Lung (tissue), 12 donors: ENCODE measurements around the gene DICER1. TPM values are rescaled to one million over a fixed set of nuclear protein-coding genes. Genes with fewer than 3 reads are reported as not detected.

Experiments
- ATAC-seq: fragments of 200-7000 bp; cut with Tn5 transposase; one replicate; pipeline ENCODE4 v1.9.1; 2020; ENCODE audit warnings: moderate number of reproducible peaks; ENCODE audit not compliant: insufficient read depth, low FRiP score
- DNase-seq, 3 donors: peaks; one replicate each; pipeline ENCODE4 v3.0.0-alpha.2; 2013 to 2017
- H3K27ac ChIP-seq, 2 donors: one replicate each; pipeline ENCODE4 v1.5.1; 2013; ENCODE audit warnings: mild to moderate bottlenecking in 2 of 2, moderate library complexity in 2 of 2, control low read depth in 1 of 2, inconsistent platforms in 1 of 2, low read depth in 1 of 2, low read length in 1 of 2
- H3K27me3 ChIP-seq, 3 donors: one replicate each; pipeline ENCODE4 v1.5.1; 2013; ENCODE audit warnings: low read length in 2 of 3; ENCODE audit not compliant: control insufficient read depth in 3 of 3, insufficient read depth in 3 of 3
- H3K36me3 ChIP-seq, 4 donors: one replicate each; pipeline ENCODE4 v1.5.1; 2013; ENCODE audit warnings: low read length in 4 of 4, mild to moderate bottlenecking in 1 of 4, moderate library complexity in 1 of 4; ENCODE audit not compliant: control insufficient read depth in 4 of 4, insufficient read depth in 4 of 4
- H3K4me1 ChIP-seq, 5 donors: one replicate each; pipeline ENCODE4 v1.5.1; 2013; ENCODE audit warnings: low read length in 5 of 5, mild to moderate bottlenecking in 2 of 5, moderate library complexity in 1 of 5; ENCODE audit not compliant: control insufficient read depth in 5 of 5, insufficient read depth in 5 of 5
- H3K4me3 ChIP-seq: one replicate; pipeline ENCODE4 v1.5.1; 2013; ENCODE audit warnings: mild to moderate bottlenecking, control low read depth, moderate library complexity
- H3K9ac ChIP-seq, 2 donors: one replicate each; pipeline ENCODE4 v1.5.1; 2013; ENCODE audit warnings: low read length in 2 of 2, control low read depth in 1 of 2; ENCODE audit not compliant: insufficient read depth in 1 of 2
- H3K9me3 ChIP-seq, 4 donors: one replicate each; pipeline ENCODE4 v1.5.1; 2013; ENCODE audit warnings: low read length in 3 of 4, mild to moderate bottlenecking in 1 of 4, moderate library complexity in 1 of 4; ENCODE audit not compliant: control insufficient read depth in 4 of 4, insufficient read depth in 3 of 4
- WGBS, 2 donors: extraction: QIAGEN DNeasy Blood & Tissue Kit; methylation state at CpG; one replicate each; pipeline ENCODE4 v1.1.7; 2013; 5-methylcytosine and 5-hydroxymethylcytosine counted together
- polyA plus RNA-seq, 2 donors: library from polyadenylated mRNA; stranded (reverse); fragments of 200-250 nt; gene quantifications; one replicate each; pipeline ENCODE4 v1.2.1, GENCODE V29; 2013
- total RNA-seq, 2 donors: library from RNA; depleted of rRNA in 1 of 2; stranded (reverse); fragments of >200 nt in 1 of 2; gene quantifications; one replicate each; pipeline ENCODE4 v1.2.1, GENCODE V29; 2014 to 2021
- TF ChIP-seq, protein P1 (sequence below): IDR thresholded peaks from 2 replicates; pipeline ENCODE4 v1.5.1; 2012; ENCODE audit warnings: mild to moderate bottlenecking; ENCODE audit errors: control extremely low read depth, extremely low read depth
- donor health status: control.
- donor health status: control.
- donor health status: Bipolar disorder and iron deficiency.
- donor health status: healthy.
- donor health status: DM: yes; HTN: yes; CAD: no.

DICER1 gene
- total and polyA plus RNA-seq, 4 donors = 9.1 to 103 (median 44.1) TPM

DNA sequence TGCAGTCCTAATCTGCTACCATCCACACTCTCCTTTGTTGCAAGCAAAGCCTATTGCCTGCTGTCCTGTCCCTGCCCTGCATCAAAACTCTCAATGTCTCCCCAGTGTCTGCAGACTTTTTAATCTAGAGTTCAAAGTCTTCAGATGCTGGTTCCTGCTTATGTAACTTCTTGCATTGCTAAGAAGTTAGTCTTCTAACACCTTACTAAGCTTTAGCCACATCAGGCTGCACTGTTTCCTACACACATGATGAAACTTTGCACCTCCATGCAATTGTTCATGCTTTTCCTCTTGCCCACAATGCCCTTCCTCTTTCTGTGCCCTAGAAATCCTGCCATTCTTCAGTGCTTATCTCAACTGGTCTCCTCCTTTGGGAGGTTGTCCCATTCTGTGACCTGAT lies 16.2 kb upstream of the DICER1 start:
- ATAC-seq (no peak), DNase-seq (no peak)
- no peak overlapping the region for H3K9ac ChIP-seq
- H3K4me1 ChIP-seq = no peaks in the 10 kb centered on the region
- no peaks in the 10 kb centered on the region for H3K27me3 ChIP-seq
- H3K36me3 ChIP-seq = no peaks in the 10 kb centered on the region
- no peaks in the 10 kb centered on the region for H3K9me3 ChIP-seq
- TF ChIP-seq, protein P1, sequence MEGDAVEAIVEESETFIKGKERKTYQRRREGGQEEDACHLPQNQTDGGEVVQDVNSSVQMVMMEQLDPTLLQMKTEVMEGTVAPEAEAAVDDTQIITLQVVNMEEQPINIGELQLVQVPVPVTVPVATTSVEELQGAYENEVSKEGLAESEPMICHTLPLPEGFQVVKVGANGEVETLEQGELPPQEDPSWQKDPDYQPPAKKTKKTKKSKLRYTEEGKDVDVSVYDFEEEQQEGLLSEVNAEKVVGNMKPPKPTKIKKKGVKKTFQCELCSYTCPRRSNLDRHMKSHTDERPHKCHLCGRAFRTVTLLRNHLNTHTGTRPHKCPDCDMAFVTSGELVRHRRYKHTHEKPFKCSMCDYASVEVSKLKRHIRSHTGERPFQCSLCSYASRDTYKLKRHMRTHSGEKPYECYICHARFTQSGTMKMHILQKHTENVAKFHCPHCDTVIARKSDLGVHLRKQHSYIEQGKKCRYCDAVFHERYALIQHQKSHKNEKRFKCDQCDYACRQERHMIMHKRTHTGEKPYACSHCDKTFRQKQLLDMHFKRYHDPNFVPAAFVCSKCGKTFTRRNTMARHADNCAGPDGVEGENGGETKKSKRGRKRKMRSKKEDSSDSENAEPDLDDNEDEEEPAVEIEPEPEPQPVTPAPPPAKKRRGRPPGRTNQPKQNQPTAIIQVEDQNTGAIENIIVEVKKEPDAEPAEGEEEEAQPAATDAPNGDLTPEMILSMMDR = no peak
- no peak overlapping the region for H3K27ac ChIP-seq
- H3K4me3 ChIP-seq = no peak overlapping the region

DNA sequence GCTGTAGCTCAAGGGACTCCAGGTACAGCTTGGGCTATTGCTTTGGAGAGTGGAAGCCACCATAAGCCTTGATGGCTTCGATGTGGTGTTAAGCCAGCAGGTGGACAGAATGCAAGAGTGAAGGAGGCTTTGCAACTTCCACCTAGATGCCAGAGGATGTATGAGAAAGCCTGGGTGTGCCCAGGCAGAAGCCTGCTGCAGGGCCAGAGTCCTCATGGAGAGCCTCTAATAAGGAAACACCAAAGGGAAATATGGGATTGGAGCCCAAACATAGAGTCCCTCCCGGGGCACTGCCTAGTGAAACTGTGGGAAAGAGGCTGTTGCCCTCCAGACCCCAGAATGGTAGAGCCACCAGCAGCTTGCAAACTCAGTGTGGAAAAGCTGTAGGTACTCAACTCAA lies 9.8 kb upstream of the DICER1 start:
- no peaks in the 10 kb centered on the region for H3K27me3 ChIP-seq
- 93 to 95% methylated on average over 2 of the region's 2 CpGs for WGBS, 2 donors
- H3K27ac ChIP-seq = no peak overlapping the region
- no peak overlapping the region for H3K4me3 ChIP-seq
- TF ChIP-seq, protein P1 = no peak
- H3K9ac ChIP-seq = no peak overlapping the region
- DNase-seq (no peak), ATAC-seq (no peak)
- H3K9me3 ChIP-seq = peaks cover 0 to 6% (median 2%) of the 10 kb centered on the region in 4 donors
- H3K36me3 ChIP-seq = no peaks in the 10 kb centered on the region
- H3K4me1 ChIP-seq = peaks cover 0 to 4% (median 2%) of the 10 kb centered on the region in 5 donors

DNA sequence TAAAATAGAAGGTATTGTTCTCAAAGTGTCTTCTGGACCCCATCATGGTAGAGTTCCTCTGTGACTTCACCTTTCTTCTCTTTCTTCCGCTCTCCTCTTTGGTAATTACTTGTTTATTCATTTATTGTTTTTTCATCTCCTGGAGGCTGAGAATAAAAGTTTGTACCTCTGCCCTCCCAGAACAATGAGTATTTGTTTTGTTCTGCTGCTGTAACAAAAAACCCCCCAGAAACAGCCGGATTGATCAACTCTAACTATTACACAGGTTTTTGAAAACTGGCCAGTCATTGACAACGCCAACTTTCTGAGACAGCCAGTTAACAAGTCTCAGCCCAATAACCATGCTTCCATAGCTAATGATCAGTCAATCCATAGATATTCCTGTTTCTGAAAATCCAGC lies 8.2 kb upstream of the DICER1 start:
- Histone ChIP-seq H3K4me3 (no peak overlapping the region), H3K36me3 (no peaks in the 10 kb centered on the region), H3K27ac (no peak overlapping the region), H3K9ac (no peak overlapping the region), H3K27me3 (no peaks in the 10 kb centered on the region), H3K9me3 (peaks cover 0 to 6% (median 2%) of the 10 kb centered on the region in 4 donors), H3K4me1 (peaks cover 0 to 8% (median 3%) of the 10 kb centered on the region in 5 donors)
- DNase-seq (no peak), ATAC-seq (no peak)
- 96% methylated on average over 3 of the region's 3 CpGs for WGBS, 2 donors
- TF ChIP-seq, protein P1 = no peak

DNA sequence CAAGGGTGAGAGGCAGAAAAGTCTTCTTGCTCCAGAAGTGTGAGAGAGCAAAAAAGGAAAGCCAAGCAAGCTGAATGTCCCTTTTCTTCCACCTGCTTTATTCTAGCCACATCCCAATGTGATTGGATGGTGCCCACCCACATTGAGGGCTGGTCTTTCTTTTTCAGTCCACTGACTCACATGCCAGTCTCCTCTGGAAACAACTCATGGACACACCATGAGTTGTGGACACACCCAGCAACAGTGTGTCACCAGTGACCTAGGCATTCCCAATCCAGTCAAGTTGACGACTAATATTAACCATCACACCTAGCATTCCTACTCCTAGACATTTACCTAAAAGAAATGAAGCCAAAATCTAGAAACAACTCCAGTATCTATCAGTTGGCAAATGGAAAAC lies 7.2 kb upstream of the DICER1 start:
- H3K9ac ChIP-seq = no peak overlapping the region
- no peak for DNase-seq
- no peak overlapping the region for H3K27ac ChIP-seq
- peaks cover 0 to 6% (median 2%) of the 10 kb centered on the region in 4 donors for H3K9me3 ChIP-seq
- no peaks in the 10 kb centered on the region for H3K36me3 ChIP-seq
- 95 to 96% methylated on average over 1 of the region's 1 CpG for WGBS, 2 donors
- H3K27me3 ChIP-seq = no peaks in the 10 kb centered on the region
- H3K4me1 ChIP-seq = peaks cover 0 to 8% (median 3%) of the 10 kb centered on the region in 5 donors
- H3K4me3 ChIP-seq = no peak overlapping the region
- TF ChIP-seq, protein P1 = no peak
- ATAC-seq = no peak
